Mesenteric fat pad (tissue), 1 donor: ENCODE data around the gene KAZALD1. TPM values are rescaled to one million over a fixed set of nuclear protein-coding genes. Genes with fewer than 3 reads are reported as not detected.

Source experiments
- DNase-seq: peaks from one replicate; pipeline ENCODE4 v3.0.0-alpha.2; 2020; ENCODE audit warnings: low spot score
- total RNA-seq: library from RNA; stranded (reverse); fragmentation: NEBNext Ultra II Directional; extraction: Animal tissue kit (Norgen Biotek cat#: 25700); gene quantifications from one replicate; pipeline ENCODE4 v1.2.1, GENCODE V29; 2021
- donor health status: DM: yes; HTN: yes; CAD: no.

KAZALD1 gene
- total RNA-seq, 1 donor from 2014 or later = 1.9 TPM

- DNase-seq = no peak
Measured at GRCh38 chr10:101094121-101094879, 32.5 kb downstream of the KAZALD1 start.

DNA sequence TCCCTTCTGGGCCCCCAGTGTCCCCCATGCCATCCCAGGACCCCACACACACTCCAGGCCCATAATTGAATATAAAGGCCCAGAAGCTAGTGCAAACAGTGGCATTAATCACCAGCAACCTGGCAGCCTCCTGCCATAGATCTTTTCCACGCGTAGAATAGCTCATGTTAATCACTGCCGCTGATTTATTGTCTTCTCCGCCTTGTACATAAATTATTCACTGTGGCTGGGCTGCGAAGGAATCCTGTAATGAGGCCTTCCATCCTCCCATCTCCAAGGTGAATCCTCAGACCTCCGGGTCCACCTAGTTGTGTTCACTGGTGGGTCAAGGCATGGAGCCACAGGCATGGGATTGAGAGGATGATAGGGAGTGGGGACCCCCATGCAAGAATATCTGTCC is 33.2 kb downstream of the KAZALD1 start:
- no peak for DNase-seq

DNA sequence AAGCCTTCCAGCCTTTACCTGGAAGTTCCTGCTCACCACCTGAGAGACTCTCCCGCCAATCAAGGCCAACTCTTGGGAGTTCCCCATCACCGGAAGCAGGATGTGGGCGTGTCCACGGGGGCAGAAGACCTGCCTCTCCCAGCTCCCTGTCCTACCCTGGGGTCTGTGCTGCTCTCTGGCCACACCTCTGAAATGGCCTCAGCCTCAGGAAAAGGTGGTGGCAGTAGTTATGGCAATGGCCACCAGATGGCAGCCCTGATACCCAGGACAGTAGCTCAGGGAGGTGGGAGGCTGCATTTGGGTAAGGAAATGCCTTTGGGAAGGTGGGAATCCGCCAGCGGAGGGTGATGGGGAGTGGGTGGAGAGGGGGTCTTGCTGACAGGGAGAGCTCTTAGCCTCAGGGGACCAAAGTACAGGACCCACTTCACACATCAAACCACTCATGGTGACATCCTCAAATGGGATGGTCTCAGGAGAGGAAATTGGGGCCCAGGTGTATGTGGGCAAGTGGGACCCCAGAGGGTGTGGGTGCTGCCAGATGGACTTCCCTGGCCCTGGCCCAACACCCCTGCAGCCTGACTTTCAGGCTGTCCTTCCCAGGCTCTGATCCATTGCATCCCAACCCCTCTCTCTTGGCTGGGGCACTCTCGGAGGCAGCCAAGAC is 33.9 kb downstream of the KAZALD1 start:
- no peak for DNase-seq

GRCh38 chr10:101096378-101096777 is 34.6 kb downstream of the KAZALD1 start:
- DNase-seq = no peak

GRCh38 chr10:101097881-101098280 is 36.1 kb downstream of the KAZALD1 start:
- DNase-seq = no peak

DNA sequence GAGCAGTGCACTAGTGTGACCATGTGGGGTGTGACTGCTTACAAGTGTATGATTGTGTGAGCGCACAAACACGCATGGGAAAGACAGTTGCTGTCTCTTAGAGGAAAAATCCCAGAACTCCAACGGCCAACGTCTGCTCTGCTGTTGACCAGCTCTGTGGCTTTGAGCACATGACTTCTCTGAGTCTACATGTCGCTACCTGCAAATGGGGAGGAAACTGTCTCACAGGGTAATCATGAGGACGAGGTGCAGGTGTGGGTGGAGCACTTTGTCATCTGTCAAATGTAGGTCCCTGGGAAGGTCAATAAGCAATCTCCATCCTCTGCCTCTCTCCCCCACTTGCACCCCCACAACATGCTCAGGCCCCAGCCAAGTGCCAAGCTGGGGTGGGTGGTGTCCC is 38.1 kb downstream of the KAZALD1 start:
- DNase-seq = no peak

DNA sequence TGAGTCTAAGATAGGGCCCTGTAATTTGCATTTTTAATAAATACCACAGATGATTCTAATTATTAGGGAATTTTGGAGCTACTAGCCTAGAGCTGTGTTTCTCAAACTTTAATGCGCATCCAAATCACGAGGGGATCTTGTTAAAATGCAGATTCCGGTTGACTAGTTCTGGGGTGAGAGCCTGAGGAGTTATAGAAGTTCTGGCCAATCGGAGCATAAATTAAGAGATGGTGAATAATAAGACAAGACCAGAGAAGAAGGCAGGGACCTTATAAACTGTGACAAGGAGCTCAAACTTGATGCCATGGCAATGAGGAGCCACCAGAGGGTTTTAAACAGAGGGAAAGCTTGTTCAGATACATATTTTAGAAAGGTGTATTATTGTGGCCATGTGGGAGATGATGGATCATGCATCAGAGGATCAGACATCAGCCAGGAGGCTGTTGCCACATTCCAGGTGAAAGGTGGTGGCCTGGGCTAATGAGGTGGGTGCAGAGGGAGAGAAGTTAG is 39.6 kb downstream of the KAZALD1 start:
- DNase-seq = no peak

DNA sequence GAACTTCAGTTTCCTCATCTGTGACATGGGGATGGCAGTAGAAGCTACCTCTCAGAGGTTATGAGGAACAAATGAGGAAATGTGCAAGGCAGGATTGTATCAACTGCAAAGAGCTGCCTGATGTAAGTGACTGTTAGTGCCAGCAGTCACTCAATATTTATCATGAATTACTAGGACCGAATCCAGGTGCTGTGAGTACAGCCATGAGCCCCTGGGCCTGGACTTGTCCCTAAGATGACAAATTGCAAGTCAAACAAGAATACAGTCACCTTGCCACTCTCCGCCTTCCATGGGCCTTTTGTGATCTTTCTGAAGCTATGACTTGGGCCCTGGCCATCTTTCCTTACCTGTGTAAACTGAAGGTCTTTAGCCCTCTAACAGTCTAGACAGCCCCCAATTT is 41.6 kb downstream of the KAZALD1 start:
- DNase-seq = no peak

- DNase-seq = no peak
Measured at GRCh38 chr10:101106351-101106750, 44.6 kb downstream of the KAZALD1 start.

GRCh38 chr10:101107771-101108170 is 46.0 kb downstream of the KAZALD1 start:
- no peak for DNase-seq

- DNase-seq = no peak
Measured at GRCh38 chr10:101110856-101111523, 49.2 kb downstream of the KAZALD1 start.

GRCh38 chr10:101111547-101111946 is 49.8 kb downstream of the KAZALD1 start:
- DNase-seq = no peak

DNA sequence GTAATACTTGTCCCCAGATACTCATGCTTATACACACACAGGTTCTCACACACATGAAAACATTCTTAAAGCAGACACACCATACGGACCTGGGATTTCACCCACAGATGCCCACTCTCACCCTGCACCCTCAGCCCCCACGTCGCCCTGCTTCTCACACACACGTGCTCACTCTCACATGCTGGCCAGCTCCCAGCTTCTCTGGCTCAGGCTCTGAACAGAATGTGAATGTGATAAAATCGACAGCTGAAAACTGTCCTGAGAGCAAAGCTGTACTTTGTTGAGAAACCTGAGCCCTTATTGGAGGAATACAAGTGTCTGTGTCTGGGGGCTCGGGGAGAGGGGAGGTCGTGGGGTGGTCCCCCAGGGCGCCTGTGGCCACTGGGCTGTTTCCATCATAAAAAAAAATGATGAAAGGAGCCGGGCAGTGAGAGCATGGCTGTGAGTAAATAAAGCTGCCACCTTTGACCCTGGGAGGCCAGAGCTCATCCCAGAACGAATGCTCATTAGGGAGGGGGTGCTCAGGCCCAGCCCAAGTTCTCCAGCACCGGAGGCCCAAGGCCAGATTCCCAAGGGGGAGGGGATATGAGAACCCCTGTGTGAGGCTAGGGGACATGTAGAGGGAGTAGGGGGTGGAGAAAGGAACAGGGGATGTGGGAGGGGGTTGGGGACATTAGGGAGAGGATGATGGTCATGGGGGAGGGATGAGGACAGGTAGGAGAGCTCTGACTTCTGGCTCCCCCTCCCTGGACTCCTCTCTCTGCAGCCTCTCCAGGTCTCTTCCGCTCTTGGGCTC is 51.2 kb downstream of the KAZALD1 start:
- DNase-seq = no peak

GRCh38 chr10:101113890-101114403 is 52.2 kb downstream of the KAZALD1 start:
- DNase-seq = no peak

GRCh38 chr10:101114646-101115045 is 52.9 kb downstream of the KAZALD1 start:
- no peak for DNase-seq

Other genes starting within 250 kb of the KAZALD1 start
- 18.4 TPM for gene SLF2, start 149.0 kb upstream of the KAZALD1 start, total RNA-seq
- gene SEMA4G, start 92.5 kb upstream of the KAZALD1 start, total RNA-seq = 1.4 TPM
- gene MRPL43, start 74.5 kb upstream of the KAZALD1 start, total RNA-seq = 61.7 TPM
- gene TWNK, start 74.4 kb upstream of the KAZALD1 start, total RNA-seq = 7.5 TPM
- gene LZTS2, start 62.2 kb upstream of the KAZALD1 start, total RNA-seq = 102 TPM
- gene PDZD7, start 30.9 kb upstream of the KAZALD1 start, total RNA-seq = 0.55 TPM
- 46.5 TPM for gene SFXN3, start 30.8 kb upstream of the KAZALD1 start, total RNA-seq
- not detected for gene TLX1, start 69.3 kb downstream of the KAZALD1 start, total RNA-seq
- gene LBX1, start 167.5 kb downstream of the KAZALD1 start, total RNA-seq = 0.10 TPM